ENCODE data around the gene LIN28A.

The LIN28A gene

DNA sequence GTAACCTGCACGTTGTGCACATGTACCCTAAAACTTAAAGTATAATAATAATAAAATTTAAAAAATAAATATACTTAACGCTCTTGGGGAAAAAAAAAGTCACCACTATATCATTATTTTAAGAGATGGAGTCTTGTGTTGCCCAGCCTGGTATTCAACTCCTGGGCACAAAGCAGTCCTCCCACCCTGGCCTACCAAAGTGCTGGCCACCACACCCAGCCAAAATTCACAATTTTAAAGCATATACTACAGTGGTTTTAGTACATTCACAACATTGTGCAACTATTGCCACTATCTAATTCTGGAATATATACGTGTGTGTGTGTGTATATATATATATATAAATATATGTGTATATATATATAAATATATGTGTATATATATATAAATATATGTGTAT lies 67.5 kb downstream of the LIN28A start:
- in situ Hi-C loops (cut with MboI; ENCODE audit: low sequenced_read_pairs) = no loop called here

GRCh38 chr1:26478988-26479387 lies 68.4 kb downstream of the LIN28A start:
- in situ Hi-C loops (cut with MboI; ENCODE audit: low sequenced_read_pairs) = no loop called here

Data from hTERT RPE-1 (cell line).